Stimulated activated effector memory CD8-positive, alpha-beta T cell treated with anti-CD3 and anti-CD28 coated beads, Interleukin-12 subunit alpha, Interleukin-12 subunit beta, amount 100 ng/mL, for 72 hours (primary cell): Measurements from ENCODE around the gene TMEM94.
"Not testable (repeated sequence)": the region's sequence is repeated elsewhere in the genome, so short reads cannot be mapped to it uniquely, and the experiment has no call there.

Source experiments
- ATAC-seq: fragments of 150-1000 bp; cut with Tn5 transposase; 2 replicates; pipeline ENCODE4 v1.10.0; 2021
- DNase-seq, 2 donors: peaks; one replicate each; pipeline ENCODE4 v3.0.0; 2021 to 2022; ENCODE audit warnings: low spot score in 2 of 2
- H3K27ac Mint-ChIP-seq: one replicate; pipeline ENCODE4 v1.8.0; 2022; ENCODE audit warnings: mild to moderate bottlenecking, mixed read lengths
- H3K36me3 Mint-ChIP-seq: one replicate; pipeline ENCODE4 v1.8.0; 2022; ENCODE audit warnings: mild to moderate bottlenecking, mixed read lengths
- H3K4me1 Mint-ChIP-seq: one replicate; pipeline ENCODE4 v1.8.0; 2022; ENCODE audit warnings: mixed read lengths
- H3K4me3 Mint-ChIP-seq: one replicate; pipeline ENCODE4 v1.8.0; 2022; ENCODE audit warnings: mild to moderate bottlenecking, mixed read lengths
- H3K9me3 Mint-ChIP-seq: one replicate; pipeline ENCODE4 v1.8.0; 2022; ENCODE audit warnings: mixed read lengths

Gene TMEM94

GRCh38 chr17:75516255-75516618 lies 59.8 kb downstream of the TMEM94 start, which contains the start of gene TSEN54:
Gene TSEN54 (plus strand): TSS chr17:75516528. CDS start chr17:75516561, 33 bp downstream.
- Mint-ChIP-seq H3K36me3 (peaks cover 35% of the 10 kb centered on the region), H3K4me3 (peak within 1 kb of the TSS; percentile 76), H3K9me3 (no peaks in the 10 kb centered on the region), H3K27ac (peak within 1 kb of the TSS; percentile 79), H3K4me1 (peaks cover 22% of the 10 kb centered on the region)
- DNase-seq (peak; percentile 90 to 96), ATAC-seq (peak; percentile 90)

- H3K27ac Mint-ChIP-seq, result peak overlapping the region; percentile 79
- DNase-seq (peak; percentile 39 to 82), ATAC-seq (peak; percentile 31)
- no peaks in the 10 kb centered on the region for H3K9me3 Mint-ChIP-seq
- peaks cover 22% of the 10 kb centered on the region for H3K4me1 Mint-ChIP-seq
- peaks cover 40% of the 10 kb centered on the region for H3K36me3 Mint-ChIP-seq
- H3K4me3 Mint-ChIP-seq, result peak overlapping the region; percentile 76
Observed at GRCh38 chr17:75516619-75517296, 60.3 kb downstream of the TMEM94 start.

GRCh38 chr17:75517297-75517865 lies 60.9 kb downstream of the TMEM94 start:
- peak in 1 of 2 donors; percentile 75 for DNase-seq
- Mint-ChIP-seq H3K36me3 (peaks cover 46% of the 10 kb centered on the region), H3K27ac (peak overlapping the region; percentile 79), H3K4me1 (peaks cover 22% of the 10 kb centered on the region), H3K9me3 (no peaks in the 10 kb centered on the region), H3K4me3 (peak overlapping the region; percentile 76)
- peak; percentile 4 for ATAC-seq

DNA sequence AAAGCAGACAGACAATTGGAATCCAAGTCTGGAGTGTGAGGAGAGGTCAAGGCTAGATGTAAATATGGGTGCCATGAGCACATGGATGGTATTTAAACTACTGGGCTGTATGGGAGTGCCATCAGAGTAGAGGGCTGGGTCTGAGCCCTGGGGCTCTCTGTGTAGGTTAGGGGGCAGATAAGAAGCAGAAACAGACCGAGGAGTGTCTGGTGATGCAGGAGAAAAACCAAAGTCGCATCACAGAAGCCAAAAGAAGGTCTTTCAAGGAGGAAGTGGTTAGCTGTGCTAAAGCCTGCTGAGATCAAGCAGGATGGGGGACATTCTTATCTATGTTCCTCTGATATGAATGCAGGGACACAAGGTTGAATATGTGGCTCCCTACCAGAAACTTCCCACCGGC lies 61.8 kb downstream of the TMEM94 start:
- no peak for DNase-seq
- peak; percentile 36 for ATAC-seq
- Mint-ChIP-seq H3K36me3 (peaks cover 54% of the 10 kb centered on the region), H3K4me3 (peak overlapping the region; percentile 76), H3K27ac (peak overlapping the region; percentile 79), H3K4me1 (peaks cover 22% of the 10 kb centered on the region), H3K9me3 (no peaks in the 10 kb centered on the region)

DNA sequence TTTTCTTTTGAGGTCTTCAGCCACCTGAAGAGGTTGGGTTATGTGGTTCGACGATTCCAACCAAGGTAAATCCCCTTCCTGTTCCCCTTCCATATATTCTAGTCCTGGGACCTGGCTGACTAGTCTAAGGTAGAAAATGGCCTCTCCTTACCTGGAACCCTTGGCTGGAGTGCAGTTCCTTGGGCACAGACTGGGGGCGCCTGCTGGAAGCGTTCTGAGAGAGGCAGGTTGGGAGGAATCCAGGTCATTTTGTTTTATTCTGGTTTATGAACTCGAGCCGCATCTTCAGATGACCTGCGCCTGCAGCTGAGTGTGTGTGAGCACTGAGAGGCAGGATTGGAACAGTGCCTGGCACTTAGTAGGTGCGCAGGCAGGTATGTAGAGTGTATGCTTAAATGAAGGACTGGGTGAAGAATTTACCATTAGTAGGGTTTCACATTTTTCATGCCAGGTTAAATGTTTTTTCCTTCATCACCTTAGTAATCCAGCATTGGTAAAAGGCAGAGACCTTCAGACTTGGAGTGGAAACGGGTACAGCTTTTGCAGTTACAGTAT lies 62.6 kb downstream of the TMEM94 start:
- peaks cover 58% of the 10 kb centered on the region for H3K36me3 Mint-ChIP-seq
- ATAC-seq, result no peak
- peak overlapping the region; percentile 76 for H3K4me3 Mint-ChIP-seq
- H3K4me1 Mint-ChIP-seq, result peaks cover 22% of the 10 kb centered on the region
- peak overlapping the region; percentile 79 for H3K27ac Mint-ChIP-seq
- H3K9me3 Mint-ChIP-seq, result no peaks in the 10 kb centered on the region
- no peak for DNase-seq

- peaks cover 63% of the 10 kb centered on the region for H3K36me3 Mint-ChIP-seq
- not testable (repeated sequence) for DNase-seq, H3K27ac Mint-ChIP-seq, ATAC-seq, H3K9me3 Mint-ChIP-seq, H3K4me3 Mint-ChIP-seq
- peaks cover 22% of the 10 kb centered on the region for H3K4me1 Mint-ChIP-seq
Observed at GRCh38 chr17:75520413-75520812, 64.0 kb downstream of the TMEM94 start.

GRCh38 chr17:75521290-75521689 lies 64.9 kb downstream of the TMEM94 start:
- peaks cover 63% of the 10 kb centered on the region for H3K36me3 Mint-ChIP-seq
- no peaks in the 10 kb centered on the region for H3K9me3 Mint-ChIP-seq
- H3K4me3 Mint-ChIP-seq, result no peak overlapping the region
- H3K4me1 Mint-ChIP-seq, result peaks cover 24% of the 10 kb centered on the region
- ATAC-seq (no peak), DNase-seq (no peak)
- H3K27ac Mint-ChIP-seq, result no peak overlapping the region

DNA sequence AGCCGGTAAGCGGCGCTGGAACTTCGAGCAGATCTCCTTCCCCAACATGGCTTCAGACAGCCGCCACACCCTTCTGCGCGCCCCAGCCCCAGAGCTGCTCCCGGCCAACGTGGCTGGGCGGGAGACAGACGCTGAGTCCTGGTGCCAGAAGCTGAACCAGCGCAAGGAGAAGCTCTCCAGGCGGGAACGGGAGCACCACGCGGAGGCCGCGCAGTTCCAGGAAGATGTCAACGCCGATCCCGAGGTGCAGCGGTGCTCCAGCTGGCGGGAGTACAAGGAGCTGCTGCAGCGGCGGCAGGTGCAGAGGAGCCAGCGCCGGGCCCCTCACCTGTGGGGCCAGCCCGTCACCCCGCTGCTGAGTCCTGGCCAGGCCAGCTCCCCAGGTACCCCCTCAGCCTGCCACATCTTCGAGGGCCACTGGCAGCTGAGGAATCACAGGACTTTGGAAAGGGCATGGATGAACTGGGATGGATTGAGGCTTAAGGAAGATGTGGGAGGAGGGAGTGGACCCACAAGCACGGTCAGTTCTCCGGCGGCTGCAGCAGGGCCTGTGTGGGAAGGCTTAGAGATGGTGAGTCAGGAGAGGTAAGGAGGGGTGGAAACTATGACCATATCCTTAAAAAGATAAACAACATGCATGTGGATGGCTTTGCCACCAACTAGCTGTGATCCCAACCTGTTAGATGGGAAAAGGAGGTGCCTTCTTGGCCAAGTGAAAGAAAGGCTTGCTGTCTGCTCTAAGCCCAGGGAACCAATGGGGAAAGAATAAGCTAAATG lies 65.7 kb downstream of the TMEM94 start:
- peaks cover 27% of the 10 kb centered on the region for H3K4me1 Mint-ChIP-seq
- H3K27ac Mint-ChIP-seq, result no peak overlapping the region
- no peaks in the 10 kb centered on the region for H3K9me3 Mint-ChIP-seq
- H3K4me3 Mint-ChIP-seq, result no peak overlapping the region
- DNase-seq (no peak), ATAC-seq (no peak)
- H3K36me3 Mint-ChIP-seq, result peaks cover 63% of the 10 kb centered on the region

DNA sequence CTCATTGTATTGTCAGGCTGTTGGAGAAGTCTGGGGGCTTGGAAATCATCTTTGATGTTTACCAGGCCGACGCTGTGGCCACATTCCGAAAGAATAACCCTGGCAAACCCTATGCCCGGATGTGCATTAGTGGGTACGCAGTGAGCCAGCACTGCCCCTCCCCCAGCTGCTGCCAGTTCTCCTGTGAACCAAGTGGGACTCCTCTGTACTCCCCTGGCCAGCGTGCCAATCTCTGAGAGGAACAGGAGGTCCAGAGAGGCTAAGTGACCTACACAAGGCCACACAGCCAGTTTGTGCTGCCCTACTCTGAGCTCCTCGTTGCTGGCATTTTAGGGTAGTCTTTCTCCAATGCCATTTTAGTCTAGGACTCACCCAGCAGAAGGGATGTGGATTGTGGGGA lies 67.2 kb downstream of the TMEM94 start:
- H3K4me3 Mint-ChIP-seq, result no peak overlapping the region
- H3K27ac Mint-ChIP-seq, result no peak overlapping the region
- H3K9me3 Mint-ChIP-seq, result no peaks in the 10 kb centered on the region
- DNase-seq (no peak), ATAC-seq (no peak)
- peaks cover 59% of the 10 kb centered on the region for H3K36me3 Mint-ChIP-seq
- peaks cover 12% of the 10 kb centered on the region for H3K4me1 Mint-ChIP-seq

GRCh38 chr17:75524269-75524969 lies 68.0 kb downstream of the TMEM94 start:
- no peak overlapping the region for H3K27ac Mint-ChIP-seq
- H3K9me3 Mint-ChIP-seq, result no peaks in the 10 kb centered on the region
- H3K4me1 Mint-ChIP-seq, result peaks cover 9% of the 10 kb centered on the region
- DNase-seq (no peak), ATAC-seq (no peak)
- peaks cover 51% of the 10 kb centered on the region for H3K36me3 Mint-ChIP-seq
- H3K4me3 Mint-ChIP-seq, result peak overlapping the region; percentile 78

DNA sequence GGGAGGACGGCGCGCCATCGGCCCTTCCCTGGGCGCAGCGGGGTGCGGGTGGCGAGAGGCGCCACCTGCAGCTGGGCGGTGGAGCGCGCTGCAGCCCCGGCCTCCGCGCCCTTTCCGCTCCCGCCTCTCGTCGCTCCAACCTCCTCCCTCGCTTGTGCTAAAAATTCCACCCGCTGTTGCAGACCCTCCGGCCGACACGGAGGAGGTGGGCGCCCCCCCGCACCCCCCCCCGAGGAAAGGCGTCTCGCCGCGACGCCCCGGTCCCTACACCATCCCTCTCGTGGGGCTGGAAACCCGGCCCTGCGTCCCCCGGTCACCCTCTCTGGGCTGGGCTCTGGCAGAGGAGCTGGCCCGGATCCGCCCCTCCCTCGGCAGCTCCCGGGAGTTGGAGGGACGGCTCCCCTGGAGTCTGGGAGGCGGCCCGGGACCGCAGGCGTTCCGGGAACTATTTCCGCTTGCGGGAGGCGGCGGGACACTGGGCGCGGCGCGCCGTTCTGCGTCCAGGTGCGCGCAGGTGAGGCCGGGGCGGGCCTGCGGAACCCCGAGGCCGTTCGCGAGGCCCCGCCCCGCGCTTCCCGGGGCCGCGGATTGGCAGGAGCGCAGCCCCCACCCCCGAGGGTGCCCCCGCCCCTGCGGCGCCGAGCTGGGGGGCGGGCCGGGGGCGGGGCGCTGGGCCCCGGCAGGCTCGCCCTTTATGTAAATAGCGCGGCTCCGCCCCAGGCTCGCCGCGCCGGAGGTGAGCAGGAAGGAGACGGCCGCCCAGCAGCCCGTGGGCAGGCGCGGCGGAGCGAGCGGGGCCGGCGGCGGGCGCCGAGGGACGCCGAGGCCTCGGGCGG lies 68.8 kb downstream of the TMEM94 start, which contains the start of gene LLGL2:
LLGL2 (plus strand) TSS at position 728 of the 836 bp plus-strand sequence. CDS start 17,730 bp downstream, outside the sequence.
- ATAC-seq (peak; percentile 94), DNase-seq (peak; percentile 78 to 89)
- no peak within 1 kb of the TSS for H3K27ac Mint-ChIP-seq
- peak within 1 kb of the TSS; percentile 78 for H3K4me3 Mint-ChIP-seq
- H3K4me1 Mint-ChIP-seq, result peaks cover 9% of the 10 kb centered on the region
- no peaks in the 10 kb centered on the region for H3K9me3 Mint-ChIP-seq
- peaks cover 43% of the 10 kb centered on the region for H3K36me3 Mint-ChIP-seq

DNA sequence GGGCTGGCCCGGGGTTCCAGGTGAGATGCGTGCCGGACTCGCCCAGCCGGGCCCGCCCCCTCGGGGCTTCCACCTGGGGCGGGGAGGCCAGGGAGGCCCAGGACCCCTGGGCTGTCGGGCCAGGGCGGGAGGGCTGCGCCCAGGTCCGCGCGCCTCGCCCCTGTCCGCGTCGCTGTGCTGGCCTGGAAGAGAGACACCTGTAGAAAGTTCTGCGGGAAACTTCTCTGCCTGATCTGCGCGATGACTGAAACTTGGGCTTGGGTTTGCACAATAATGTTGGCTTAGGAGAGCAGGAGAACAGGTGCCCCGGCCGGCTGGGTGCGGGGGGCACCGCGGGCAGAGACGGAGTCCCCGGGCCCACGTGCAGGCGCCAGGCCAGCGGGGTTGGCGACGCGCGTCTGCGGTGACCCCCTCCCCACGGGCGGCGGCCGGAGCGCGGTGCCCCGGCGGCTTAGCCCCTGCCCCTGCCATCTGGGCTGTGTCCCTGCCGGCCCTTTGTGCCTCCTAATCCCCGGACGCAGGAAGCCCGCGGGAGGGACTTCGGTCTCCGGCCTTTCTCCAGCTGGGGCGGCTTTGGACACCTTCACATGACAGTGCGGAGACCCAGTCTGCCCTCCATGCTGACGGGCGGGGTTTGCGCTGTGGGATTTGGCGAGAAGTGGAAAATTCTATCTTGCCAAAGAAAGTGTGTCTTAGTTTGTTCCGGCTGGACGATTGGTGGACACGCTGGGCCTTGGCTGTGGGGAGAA lies 69.5 kb downstream of the TMEM94 start:
- Mint-ChIP-seq H3K9me3 (no peaks in the 10 kb centered on the region), H3K36me3 (peaks cover 35% of the 10 kb centered on the region), H3K4me3 (peak overlapping the region; percentile 78), H3K4me1 (peaks cover 9% of the 10 kb centered on the region), H3K27ac (no peak overlapping the region)
- ATAC-seq, result peak; percentile 51
- no peak for DNase-seq

DNA sequence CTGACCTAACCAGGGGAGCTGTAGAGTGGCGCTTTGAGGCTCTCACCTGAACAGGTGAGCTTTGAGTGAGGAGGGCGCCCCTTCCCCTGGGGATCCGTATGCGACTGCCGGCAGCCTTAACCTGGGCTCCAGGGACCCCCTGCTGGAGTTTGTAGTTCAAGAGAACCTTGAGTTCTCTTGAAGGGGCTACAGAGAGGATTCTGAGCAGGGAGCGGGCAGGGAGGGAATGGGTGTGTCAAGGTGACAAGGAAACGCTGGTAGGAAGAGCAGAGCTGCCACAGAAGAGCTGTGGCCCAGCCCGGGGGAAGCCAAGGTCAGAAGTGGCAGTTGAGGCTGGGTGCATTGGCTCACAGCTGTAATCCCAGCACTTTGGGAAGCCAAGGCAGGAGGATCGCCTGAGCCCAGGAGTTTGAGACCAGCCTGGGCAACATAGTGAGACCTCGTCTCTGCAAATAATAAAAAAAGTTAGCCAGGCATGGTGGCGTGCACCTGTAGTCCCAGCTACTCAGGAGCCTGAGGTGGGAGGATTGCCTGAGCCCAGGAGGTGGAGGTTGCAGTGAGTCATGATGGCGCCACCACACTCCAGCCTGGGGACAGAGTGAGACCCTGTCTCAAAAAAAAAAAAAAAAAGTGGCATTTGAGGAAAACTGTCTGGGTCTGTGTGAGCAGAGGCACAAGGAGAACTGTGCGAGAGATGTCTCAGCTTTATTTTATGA lies 70.3 kb downstream of the TMEM94 start:
- Mint-ChIP-seq H3K27ac (no peak overlapping the region), H3K4me1 (peaks cover 9% of the 10 kb centered on the region), H3K9me3 (no peaks in the 10 kb centered on the region), H3K4me3 (peak overlapping the region; percentile 78), H3K36me3 (peaks cover 35% of the 10 kb centered on the region)
- no peak for DNase-seq
- ATAC-seq, result no peak
